ENCODE data around the gene PROB1.

- no peak for TF ChIP-seq CTCF (conservative IDR thresholded peaks at IDR 0.05; ENCODE audit: low read depth, low read length)
- TF ChIP-seq EZH2 (IDR thresholded peaks at IDR 0.05; ENCODE audit: borderline replicate concordance, low read depth, low read length, poor library complexity, severe bottlenecking), result no peak
These were observed 24.6 kb upstream of the PROB1 start for GRCh38 chr5:139419226-139420192.
